H9 (cell line): ENCODE measurements around the gene KCNRG. TPM values are rescaled to one million over a fixed set of nuclear protein-coding genes. Genes with fewer than 3 reads are reported as not detected.

Experiments
- DNase-seq: peaks from one replicate; pipeline ENCODE4 v3.0.0-alpha.2; 2017
- H2AFZ ChIP-seq: one replicate; pipeline ENCODE4 v1.6.1; 2013; ENCODE audit warnings: mild to moderate bottlenecking, low read length, control low read depth, moderate library complexity
- H2AK5ac ChIP-seq: 2 replicates; pipeline ENCODE4 v1.6.1; 2013; ENCODE audit warnings: low read length, control low read depth, mixed read lengths; ENCODE audit not compliant: insufficient read length
- H2BK120ac ChIP-seq: one replicate; pipeline ENCODE4 v1.6.1; 2013; ENCODE audit warnings: low read depth, mild to moderate bottlenecking, low read length, control low read depth, inconsistent platforms; ENCODE audit not compliant: poor library complexity, severe bottlenecking
- H2BK12ac ChIP-seq: 2 replicates; pipeline ENCODE4 v1.6.1; 2013; ENCODE audit warnings: low read length, control low read depth, mixed read lengths, low read depth; ENCODE audit not compliant: insufficient read length
- H2BK15ac ChIP-seq: 2 replicates; pipeline ENCODE4 v1.6.1; 2013; ENCODE audit warnings: low read depth, low read length, control low read depth
- H2BK20ac ChIP-seq: one replicate; pipeline ENCODE4 v1.6.1; 2013; ENCODE audit warnings: low read depth, mild to moderate bottlenecking, low read length, control low read depth, inconsistent platforms; ENCODE audit not compliant: poor library complexity, severe bottlenecking
- H2BK5ac ChIP-seq: 2 replicates; pipeline ENCODE4 v1.6.1; 2013; ENCODE audit warnings: low read length, control low read depth, mixed read lengths; ENCODE audit not compliant: insufficient read length
- H3K14ac ChIP-seq: 2 replicates; pipeline ENCODE4 v1.6.1; 2013; ENCODE audit warnings: low read length, control low read depth; ENCODE audit not compliant: insufficient read depth
- H3K18ac ChIP-seq: 2 replicates; pipeline ENCODE4 v1.6.1; 2013; ENCODE audit warnings: low read depth, mild to moderate bottlenecking, mixed read lengths, low read length, control low read depth; ENCODE audit not compliant: insufficient read length
- H3K23ac ChIP-seq: 2 replicates; pipeline ENCODE4 v1.6.1; 2013; ENCODE audit warnings: low read length, control low read depth, mixed read lengths, low read depth; ENCODE audit not compliant: insufficient read length
- H3K23me2 ChIP-seq: 2 replicates; pipeline ENCODE4 v1.6.1; 2013; ENCODE audit warnings: low read depth, mild to moderate bottlenecking, mixed read lengths, low read length, control low read depth; ENCODE audit not compliant: insufficient read length, poor library complexity, severe bottlenecking
- H3K27ac ChIP-seq: 2 replicates; pipeline ENCODE4 v1.5.1; 2013; ENCODE audit warnings: low read length, control low read depth, mixed read lengths, low read depth; ENCODE audit not compliant: insufficient read length
- H3K27me3 ChIP-seq: 2 replicates; pipeline ENCODE4 v1.6.1; 2013; ENCODE audit warnings: low read length, control low read depth, inconsistent platforms; ENCODE audit not compliant: insufficient read depth
- H3K4ac ChIP-seq: 2 replicates; pipeline ENCODE4 v1.6.1; 2013; ENCODE audit warnings: low read depth, mild to moderate bottlenecking, control low read depth, inconsistent platforms, low read length, moderate library complexity
- H3K4me1 ChIP-seq: 2 replicates; pipeline ENCODE4 v1.6.1; 2013; ENCODE audit warnings: low read length, control low read depth, inconsistent platforms; ENCODE audit not compliant: insufficient read depth
- H3K4me2 ChIP-seq: 2 replicates; pipeline ENCODE4 v1.6.1; 2013; ENCODE audit warnings: low read length, control low read depth, mixed read lengths; ENCODE audit not compliant: insufficient read length, insufficient read depth
- H3K56ac ChIP-seq: 2 replicates; pipeline ENCODE4 v1.6.1; 2013; ENCODE audit warnings: low read depth, mild to moderate bottlenecking, mixed read lengths, low read length, control low read depth; ENCODE audit not compliant: insufficient read length
- H3K79me1 ChIP-seq: 2 replicates; pipeline ENCODE4 v1.6.1; 2013; ENCODE audit warnings: low read depth, mild to moderate bottlenecking, moderate library complexity, low read length, control low read depth, inconsistent platforms; ENCODE audit not compliant: insufficient read depth, poor library complexity, severe bottlenecking
- H3K79me2 ChIP-seq: 2 replicates; pipeline ENCODE4 v1.6.1; 2013; ENCODE audit warnings: low read length, control low read depth, inconsistent platforms; ENCODE audit not compliant: insufficient read depth
- H3K9ac ChIP-seq: 2 replicates; pipeline ENCODE4 v1.6.1; 2013; ENCODE audit warnings: low read length, control low read depth, mixed read lengths; ENCODE audit not compliant: insufficient read length; ENCODE audit errors: extremely low read depth
- H3K9me3 ChIP-seq: one replicate; pipeline ENCODE4 v1.6.1; 2013; ENCODE audit warnings: low read depth, low read length, inconsistent platforms; ENCODE audit not compliant: control insufficient read depth
- H3T11ph ChIP-seq: one replicate; pipeline ENCODE4 v1.6.1; 2013; ENCODE audit warnings: mild to moderate bottlenecking, low read length, control low read depth, inconsistent platforms
- H4K20me1 ChIP-seq: one replicate; pipeline ENCODE4 v1.6.1; 2013; ENCODE audit not compliant: control insufficient read depth, insufficient read length, insufficient read depth
- H4K5ac ChIP-seq: 2 replicates; pipeline ENCODE4 v1.6.1; 2013; ENCODE audit warnings: low read depth, mild to moderate bottlenecking, mixed read lengths, low read length, control low read depth; ENCODE audit not compliant: insufficient read length
- H4K8ac ChIP-seq: replicated peaks from 2 replicates; pipeline ENCODE4 v1.6.1; 2013; ENCODE audit warnings: low read length, control low read depth, mixed read lengths, low read depth; ENCODE audit not compliant: insufficient read length
- H4K91ac ChIP-seq: 2 replicates; pipeline ENCODE4 v1.6.1; 2013; ENCODE audit warnings: low read depth, mild to moderate bottlenecking, moderate library complexity, mixed read lengths, low read length, control low read depth; ENCODE audit not compliant: insufficient read length
- H3K27ac Mint-ChIP-seq, 3 experiments: 2 replicates in 2 of 3; 3 replicates in 1 of 3; pipeline ENCODE4 v1.8.0; 2020 to 2021; ENCODE audit warnings: mixed read lengths in 3 of 3, mild to moderate bottlenecking in 1 of 3, moderate library complexity in 1 of 3
- H3K27me3 Mint-ChIP-seq: 2 replicates; pipeline ENCODE4 v1.8.0; 2021; ENCODE audit warnings: low read depth, mild to moderate bottlenecking, moderate library complexity, mixed read lengths
- H3K36me3 Mint-ChIP-seq, 3 experiments: 2 replicates in 2 of 3; 3 replicates in 1 of 3; pipeline ENCODE4 v1.8.0; 2020 to 2021; ENCODE audit warnings: low read depth in 3 of 3, mixed read lengths in 3 of 3; ENCODE audit not compliant: insufficient read depth in 1 of 3
- H3K4me1 Mint-ChIP-seq, 2 experiments: 2 replicates each; pipeline ENCODE4 v1.8.0; 2020; ENCODE audit warnings: mixed read lengths in 2 of 2
- H3K4me3 Mint-ChIP-seq, 2 experiments: 2 replicates in 1 of 2; 3 replicates in 1 of 2; pipeline ENCODE4 v1.8.0; 2020 to 2021; ENCODE audit warnings: mild to moderate bottlenecking in 2 of 2, mixed read lengths in 2 of 2, moderate library complexity in 1 of 2
- H3K9me3 Mint-ChIP-seq, 2 experiments: 2 replicates in 1 of 2; 3 replicates in 1 of 2; pipeline ENCODE4 v1.8.0; 2020; ENCODE audit warnings: mild to moderate bottlenecking in 2 of 2, mixed read lengths in 2 of 2, moderate library complexity in 1 of 2
- CTCF ChIP-seq: fragments of 200-600 bp; sonication (generic); conservative IDR thresholded peaks from 3 replicates; pipeline ENCODE4 v1.8.0; 2021; ENCODE audit warnings: antibody characterized with exemption, mild to moderate bottlenecking
- total RNA-seq: library from RNA; stranded (reverse); gene quantifications from 2 replicates; pipeline ENCODE4 v1.2.1, GENCODE V29; 2021

Gene KCNRG
- total RNA-seq, 1 experiment from 2014 or later: 0.74 TPM

GRCh38 chr13:49980266-49980665 lies 35.0 kb upstream of the KCNRG start:
- H2BK20ac ChIP-seq: no peak overlapping the region
- H3K18ac ChIP-seq: no peak overlapping the region
- H3K56ac ChIP-seq: no peak overlapping the region
- no peaks in the 10 kb centered on the region for H3K23me2 ChIP-seq
- H3K23ac ChIP-seq: no peak overlapping the region
- no peak overlapping the region for H3T11ph ChIP-seq
- no peak overlapping the region for H4K91ac ChIP-seq
- H3K9me3 Mint-ChIP-seq: no peaks in the 10 kb centered on the region
- no peak overlapping the region for H2AFZ ChIP-seq
- H3K4me1 ChIP-seq: no peaks in the 10 kb centered on the region
- no peak overlapping the region for H2BK15ac ChIP-seq
- no peaks in the 10 kb centered on the region for H4K20me1 ChIP-seq
- no peak for TF ChIP-seq CTCF
- H2BK120ac ChIP-seq: no peak overlapping the region
- H3K14ac ChIP-seq: no peak overlapping the region
- H3K27me3 Mint-ChIP-seq: peaks cover 4% of the 10 kb centered on the region; the same call in 1 of the 2 replicates
- H3K9ac ChIP-seq: no peak overlapping the region
- H3K4me2 ChIP-seq: no peak overlapping the region
- no peak overlapping the region for H4K5ac ChIP-seq
- H3K27me3 ChIP-seq: no peaks in the 10 kb centered on the region
- H3K79me1 ChIP-seq: no peaks in the 10 kb centered on the region
- H3K79me2 ChIP-seq: no peaks in the 10 kb centered on the region
- H2BK12ac ChIP-seq: no peak overlapping the region
- no peak overlapping the region for H3K4me3 Mint-ChIP-seq
- no peaks in the 10 kb centered on the region for H3K36me3 Mint-ChIP-seq
- H3K4ac ChIP-seq: no peak overlapping the region
- H3K27ac ChIP-seq: no peak overlapping the region
- DNase-seq: no peak
- no peak overlapping the region for H2AK5ac ChIP-seq
- H3K9me3 ChIP-seq: no peaks in the 10 kb centered on the region
- no peak overlapping the region for H3K27ac Mint-ChIP-seq
- H2BK5ac ChIP-seq: no peak overlapping the region
- no peak overlapping the region for H4K8ac ChIP-seq
- H3K4me1 Mint-ChIP-seq: peaks cover 5 to 6% of the 10 kb centered on the region in 2 experiments
